PC-3 (cell line): ENCODE measurements around the gene TRMT10C.

ENCODE experiments used
- EZH2 ChIP-seq: fragments of 300-600 bp; sonication (generic); IDR thresholded peaks from one replicate; pipeline ENCODE4 v1.6.1; 2017; ENCODE audit warnings: antibody characterized with exemption, mild to moderate bottlenecking, low read length; ENCODE audit not compliant: unreplicated experiment
- EZH2phosphoT487 ChIP-seq: fragments of 300-600 bp; sonication (generic); IDR thresholded peaks from 2 replicates; pipeline ENCODE4 v1.6.1; 2018; ENCODE audit warnings: mild to moderate bottlenecking, antibody characterized with exemption, low read length, borderline replicate concordance
- TF ChIP-seq, protein P1 (sequence below): fragments of 300-600 bp; sonication (generic); conservative IDR thresholded peaks from 2 replicates; pipeline ENCODE4 v1.5.1; 2017; ENCODE audit warnings: antibody characterized with exemption, low read depth, mild to moderate bottlenecking, low read length

DNA sequence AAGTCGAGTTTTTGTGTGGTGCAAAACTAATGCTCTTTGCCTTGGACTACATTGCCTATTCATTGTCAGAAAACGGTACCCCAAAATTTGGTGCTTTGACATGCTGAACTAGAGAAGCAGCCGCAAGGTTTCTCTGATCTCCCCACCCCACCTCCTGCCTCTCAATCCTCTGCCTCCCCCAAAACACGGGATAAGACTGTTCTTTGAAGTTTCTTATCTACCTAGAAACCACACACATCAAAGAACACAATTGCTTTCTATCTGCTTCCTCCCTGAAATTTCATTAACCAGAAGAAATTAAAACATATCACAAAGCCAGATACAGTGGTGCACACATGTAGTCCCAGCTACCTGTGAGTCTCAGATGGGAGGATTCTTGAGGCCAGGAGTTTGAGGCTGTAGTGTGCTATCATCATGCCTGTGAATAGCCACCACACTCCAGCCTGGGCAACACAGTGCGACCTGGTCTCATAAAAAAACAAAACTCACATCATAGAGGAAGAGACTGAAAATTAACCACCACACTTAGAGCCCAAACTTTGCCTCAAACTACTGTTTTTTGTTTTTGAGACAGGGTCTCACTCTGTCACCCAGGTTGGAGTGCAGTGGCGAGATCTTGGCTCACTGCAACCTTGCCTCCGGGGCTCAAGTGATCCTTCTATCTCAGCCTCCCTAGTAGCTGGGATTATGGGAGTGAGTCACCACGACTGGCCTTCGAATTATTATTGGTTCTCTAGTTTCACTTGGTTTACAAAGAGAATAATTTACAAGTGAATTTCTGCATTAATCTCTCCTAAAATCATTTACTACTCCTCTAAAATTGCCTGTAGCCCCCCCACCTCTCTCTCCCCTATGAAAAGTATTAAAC lies 9.6 kb downstream of the TRMT10C start:
- TF ChIP-seq, protein P1, sequence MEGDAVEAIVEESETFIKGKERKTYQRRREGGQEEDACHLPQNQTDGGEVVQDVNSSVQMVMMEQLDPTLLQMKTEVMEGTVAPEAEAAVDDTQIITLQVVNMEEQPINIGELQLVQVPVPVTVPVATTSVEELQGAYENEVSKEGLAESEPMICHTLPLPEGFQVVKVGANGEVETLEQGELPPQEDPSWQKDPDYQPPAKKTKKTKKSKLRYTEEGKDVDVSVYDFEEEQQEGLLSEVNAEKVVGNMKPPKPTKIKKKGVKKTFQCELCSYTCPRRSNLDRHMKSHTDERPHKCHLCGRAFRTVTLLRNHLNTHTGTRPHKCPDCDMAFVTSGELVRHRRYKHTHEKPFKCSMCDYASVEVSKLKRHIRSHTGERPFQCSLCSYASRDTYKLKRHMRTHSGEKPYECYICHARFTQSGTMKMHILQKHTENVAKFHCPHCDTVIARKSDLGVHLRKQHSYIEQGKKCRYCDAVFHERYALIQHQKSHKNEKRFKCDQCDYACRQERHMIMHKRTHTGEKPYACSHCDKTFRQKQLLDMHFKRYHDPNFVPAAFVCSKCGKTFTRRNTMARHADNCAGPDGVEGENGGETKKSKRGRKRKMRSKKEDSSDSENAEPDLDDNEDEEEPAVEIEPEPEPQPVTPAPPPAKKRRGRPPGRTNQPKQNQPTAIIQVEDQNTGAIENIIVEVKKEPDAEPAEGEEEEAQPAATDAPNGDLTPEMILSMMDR: no peak
- no peak for TF ChIP-seq EZH2
- TF ChIP-seq EZH2phosphoT487: no peak
